PC-3 (cell line): ENCODE results near the gene SERGEF.

ENCODE experiments used
- CTCF ChIP-seq: fragments of 300-600 bp; sonication (generic); conservative IDR thresholded peaks from 2 replicates; pipeline ENCODE4 v1.5.1; 2017; ENCODE audit warnings: antibody characterized with exemption, low read depth, mild to moderate bottlenecking, low read length
- EZH2 ChIP-seq: fragments of 300-600 bp; sonication (generic); IDR thresholded peaks from one replicate; pipeline ENCODE4 v1.6.1; 2017; ENCODE audit warnings: antibody characterized with exemption, mild to moderate bottlenecking, low read length; ENCODE audit not compliant: unreplicated experiment

GRCh38 chr11:18010121-18010670, 2.7 kb downstream of the SERGEF start:
- TF ChIP-seq EZH2 (no peak), CTCF (no peak)
